ENCODE measurements around the gene SCARB1.

SCARB1 gene

DNA sequence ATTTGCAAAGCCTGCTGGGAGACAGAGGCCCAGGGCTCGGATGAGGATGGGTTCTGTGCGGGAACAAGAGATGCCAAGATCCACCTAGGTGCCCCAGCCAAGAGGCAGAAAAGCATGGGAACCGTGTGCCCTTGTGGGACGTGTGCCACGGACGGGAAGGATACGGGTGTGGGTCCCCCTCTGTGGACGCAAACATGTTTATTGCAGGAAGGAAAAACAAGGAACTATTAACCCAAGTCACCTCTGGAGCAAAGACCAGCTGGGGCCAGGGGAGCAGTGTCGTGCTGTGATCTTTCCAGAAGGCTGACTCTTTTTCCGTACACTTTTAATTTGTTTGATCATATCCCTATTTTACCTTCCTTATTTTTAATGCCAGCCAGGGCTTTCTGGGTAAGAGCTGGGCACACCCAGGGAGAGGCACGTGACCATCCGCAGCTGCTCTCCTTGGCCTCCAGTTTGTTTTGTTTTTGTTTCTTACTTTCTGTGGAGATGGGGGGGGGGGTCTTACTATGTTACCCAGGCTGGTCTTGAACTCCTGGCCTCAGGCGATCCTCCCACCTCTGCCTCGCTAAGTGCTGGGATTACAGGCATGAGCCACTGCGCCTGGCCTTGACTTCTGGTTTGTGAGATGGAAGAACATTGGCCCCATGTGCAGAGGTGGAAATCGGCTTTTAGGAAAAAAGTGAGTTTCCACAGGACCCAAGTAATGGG is 20.7 kb downstream of the SCARB1 start:
- no peak for DNase-seq (ENCODE audit: low spot score)

DNA sequence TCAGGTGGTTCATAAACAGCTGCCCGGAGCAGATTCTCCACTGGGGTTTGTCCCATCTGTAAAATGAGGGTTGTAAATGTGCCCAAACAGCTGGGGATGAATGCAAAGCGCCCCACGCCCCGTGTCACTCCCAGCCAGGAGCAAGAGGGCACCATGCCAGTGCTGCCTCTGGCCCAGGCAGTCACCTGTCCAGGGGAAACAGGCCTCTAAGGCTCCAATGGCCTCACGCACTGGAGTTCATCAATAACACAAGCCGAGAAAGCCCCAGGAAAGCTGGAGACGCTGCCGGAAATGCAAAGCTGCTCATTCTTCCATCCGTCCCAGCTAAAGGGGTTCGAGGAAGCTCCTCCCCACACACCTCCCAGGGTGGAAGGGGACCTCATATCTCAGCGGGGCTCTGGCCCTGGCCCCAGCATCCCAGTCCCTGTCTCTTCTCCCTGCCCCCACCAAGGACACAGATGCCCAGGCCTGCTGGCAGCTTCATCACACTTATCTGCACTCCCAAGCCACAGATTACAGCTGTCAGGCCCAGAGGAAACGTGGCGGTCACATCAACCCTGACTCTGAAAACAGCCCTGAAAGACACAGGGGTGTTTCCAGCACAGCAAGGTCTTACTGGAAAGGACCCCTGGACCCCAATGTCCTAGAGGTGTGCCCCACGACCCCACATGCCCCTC is 21.5 kb downstream of the SCARB1 start:
- DNase-seq (ENCODE audit: low spot score), result no peak

DNA sequence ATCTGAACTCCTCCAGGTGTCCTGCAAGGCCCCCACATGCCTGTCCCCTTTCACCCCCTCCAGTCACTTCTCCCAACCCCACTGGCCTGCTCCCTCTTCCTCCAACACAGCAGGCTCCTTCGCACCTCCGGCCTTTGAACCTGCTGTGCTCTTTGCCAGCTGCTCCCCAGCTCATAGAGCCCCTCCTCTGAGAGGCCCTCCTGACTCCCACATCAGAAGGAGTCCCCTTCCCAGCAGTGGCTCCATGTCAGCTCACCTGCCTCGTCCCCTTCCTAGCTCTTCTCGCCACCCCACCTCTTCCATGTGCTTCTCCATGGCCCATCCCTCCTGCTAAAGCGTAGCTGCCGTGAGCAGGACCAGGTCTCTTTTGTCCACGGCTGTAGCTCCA is 22.1 kb downstream of the SCARB1 start:
- no peak for DNase-seq (ENCODE audit: low spot score)

DNA sequence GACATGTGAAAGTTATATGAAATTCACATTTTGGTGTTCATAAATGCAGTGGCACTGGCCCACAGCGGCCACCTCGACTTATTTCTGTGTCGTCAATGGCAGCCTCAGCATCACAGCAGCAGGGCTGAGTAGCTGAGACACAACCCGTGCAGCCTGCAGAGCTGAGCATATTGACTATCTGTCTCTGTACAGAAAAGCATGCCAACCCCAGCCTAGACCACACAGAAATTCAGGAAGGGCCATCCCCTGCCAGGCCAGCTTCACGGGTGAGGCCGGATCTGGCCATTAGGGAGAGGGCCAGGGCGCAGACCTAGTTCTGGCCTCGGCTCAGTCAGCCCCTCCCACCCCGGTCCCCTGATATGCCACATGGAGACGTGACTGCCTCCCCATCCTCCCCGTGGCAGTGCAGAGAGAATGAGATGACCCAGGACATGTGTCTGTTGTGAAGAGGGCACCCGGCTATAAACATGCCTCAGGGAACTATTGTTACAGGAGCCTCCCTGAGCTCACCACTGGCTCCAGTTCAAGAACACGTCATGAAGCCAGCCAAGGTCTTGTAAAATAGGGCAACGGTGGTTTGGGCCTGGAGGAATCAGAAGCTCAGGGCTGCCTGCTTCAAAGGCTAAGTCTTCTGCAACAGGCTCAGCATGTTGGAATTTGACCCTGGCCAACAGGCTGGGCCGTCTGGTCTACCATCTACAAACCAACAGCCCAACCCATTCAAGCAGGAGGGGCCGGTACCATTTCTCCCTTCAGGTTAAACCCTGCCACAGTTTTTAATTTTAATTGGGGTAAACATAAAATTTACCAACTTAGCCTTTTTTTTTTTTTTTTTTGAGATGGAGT is 25.5 kb downstream of the SCARB1 start:
- DNase-seq (ENCODE audit: low spot score), result peak; percentile 81

DNA sequence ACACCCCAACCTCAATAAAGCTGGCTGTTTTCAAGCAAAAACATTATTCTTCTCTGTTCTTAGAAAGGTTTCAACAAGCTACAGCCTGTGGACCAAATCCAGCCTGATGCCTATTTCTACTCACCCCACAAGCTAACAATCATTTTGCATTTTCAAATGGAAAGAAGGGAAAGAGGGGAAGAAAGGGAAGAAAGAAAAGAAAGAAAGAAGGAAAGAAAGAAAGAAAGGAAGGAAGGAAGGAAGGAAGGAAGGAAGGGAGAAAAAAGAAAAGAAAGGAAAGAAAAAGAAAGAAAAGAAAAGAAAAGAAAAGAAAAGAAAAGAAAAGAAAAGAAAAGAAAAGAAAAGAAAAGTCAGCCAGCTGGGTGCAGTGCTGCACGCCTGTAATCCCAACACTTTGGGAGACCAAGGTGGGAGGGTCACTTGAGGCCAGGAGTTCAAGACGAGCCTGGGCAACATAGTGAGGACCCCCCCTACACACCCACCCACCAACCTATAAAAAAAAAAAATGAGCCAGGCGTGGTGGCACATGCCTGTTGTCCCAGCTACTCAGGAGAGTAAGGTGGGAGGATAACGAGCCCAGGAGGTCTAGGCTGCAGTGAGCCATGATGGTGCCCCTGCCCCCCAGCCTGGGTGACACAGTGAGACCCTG is 26.3 kb downstream of the SCARB1 start:
- DNase-seq (ENCODE audit: low spot score), result no peak

DNA sequence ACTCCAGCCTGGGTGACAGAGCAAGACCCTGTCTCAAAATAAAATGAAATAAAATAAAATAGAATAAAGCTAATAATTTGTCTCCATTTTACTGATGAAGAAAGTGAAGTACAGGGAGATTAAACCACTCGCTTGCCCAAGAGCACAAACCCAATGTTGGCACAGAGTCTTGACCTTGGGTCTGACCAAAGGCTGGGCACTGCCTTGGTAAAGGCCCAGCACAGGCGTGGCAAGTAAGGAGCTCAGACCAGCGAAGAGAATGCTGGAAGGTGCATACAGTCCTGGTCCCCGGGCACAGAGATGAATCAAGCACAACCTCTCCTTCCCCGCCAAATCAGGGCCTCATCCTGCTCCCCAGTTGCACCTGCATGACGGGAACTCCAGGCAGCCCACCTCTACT is 26.9 kb downstream of the SCARB1 start:
- no peak for DNase-seq (ENCODE audit: low spot score)

DNA sequence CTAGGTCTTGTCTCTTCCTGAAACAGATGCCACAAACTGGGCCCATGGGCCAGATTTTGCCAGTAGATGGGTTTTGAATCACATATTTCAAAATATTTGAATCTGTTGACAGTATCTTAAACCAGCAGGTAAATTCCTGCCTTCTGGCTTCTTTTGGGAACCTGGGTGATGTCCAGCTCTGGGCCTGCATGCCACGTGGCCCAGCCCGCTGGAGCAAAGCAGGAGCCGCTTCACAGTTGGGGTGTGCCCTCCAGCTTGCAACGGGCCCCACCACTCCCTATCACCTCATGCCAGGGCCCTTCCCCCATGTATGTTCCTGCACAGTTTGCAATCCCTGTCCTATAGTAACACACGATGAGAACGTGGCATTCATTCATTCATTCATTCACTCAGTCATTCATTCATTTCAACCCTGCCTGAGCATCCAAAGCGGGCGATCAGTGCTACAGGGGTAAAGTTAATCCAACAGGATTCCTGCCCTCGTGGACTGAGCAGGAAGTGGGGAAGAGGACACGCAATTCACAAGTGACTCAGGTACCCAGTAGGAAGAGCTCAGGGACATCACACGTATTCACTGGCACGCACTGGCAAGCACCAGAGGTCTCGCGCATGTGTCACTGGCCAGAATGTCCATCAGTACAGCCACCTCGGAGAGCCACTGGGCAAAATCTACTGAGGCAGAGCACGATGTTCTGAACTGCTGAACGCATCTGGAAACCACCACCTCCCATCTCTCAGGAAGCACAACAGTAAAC is 27.8 kb downstream of the SCARB1 start:
- no peak for DNase-seq (ENCODE audit: low spot score)

DNA sequence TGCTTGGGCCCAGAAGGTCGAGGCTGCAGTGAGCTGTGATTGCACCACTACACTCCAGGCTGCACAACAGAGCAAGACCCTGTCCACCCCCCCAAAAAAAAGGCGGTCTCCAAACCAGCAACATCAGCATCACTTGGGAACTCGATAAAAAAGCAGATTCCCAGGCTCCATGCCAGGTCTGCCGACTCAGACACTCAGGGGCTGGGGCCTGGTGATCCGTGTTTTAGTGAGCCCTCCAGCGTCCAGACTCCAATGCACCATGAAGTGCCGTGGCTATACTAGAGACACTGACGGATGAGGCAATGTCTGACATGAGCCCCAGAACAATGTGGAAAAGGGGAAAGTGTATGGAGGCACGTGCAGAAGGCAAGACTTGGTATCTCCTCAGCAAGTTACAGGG is 28.8 kb downstream of the SCARB1 start:
- no peak for DNase-seq (ENCODE audit: low spot score)

DNA sequence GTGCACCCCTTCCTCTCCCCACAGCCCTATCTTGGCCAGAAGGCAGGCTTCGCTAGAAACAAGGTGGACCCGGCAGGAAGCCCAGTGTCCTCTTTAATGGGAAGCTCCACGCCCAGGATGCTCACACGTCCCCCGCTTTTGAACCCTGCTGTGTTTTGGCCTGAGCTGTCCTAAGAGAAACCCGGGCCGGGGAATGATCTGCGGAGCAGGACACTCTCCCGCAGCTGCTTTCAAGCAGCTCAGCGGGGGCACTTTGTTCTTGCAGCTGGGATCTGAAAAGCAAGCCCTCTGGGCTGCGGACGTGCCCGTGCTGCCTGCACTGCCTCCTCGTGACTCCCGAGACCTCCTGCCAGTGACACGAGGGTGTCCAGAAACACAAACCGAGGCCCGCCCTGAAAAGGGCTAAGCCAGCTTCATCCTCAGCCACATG is 30.0 kb downstream of the SCARB1 start:
- DNase-seq (ENCODE audit: low spot score), result no peak

DNA sequence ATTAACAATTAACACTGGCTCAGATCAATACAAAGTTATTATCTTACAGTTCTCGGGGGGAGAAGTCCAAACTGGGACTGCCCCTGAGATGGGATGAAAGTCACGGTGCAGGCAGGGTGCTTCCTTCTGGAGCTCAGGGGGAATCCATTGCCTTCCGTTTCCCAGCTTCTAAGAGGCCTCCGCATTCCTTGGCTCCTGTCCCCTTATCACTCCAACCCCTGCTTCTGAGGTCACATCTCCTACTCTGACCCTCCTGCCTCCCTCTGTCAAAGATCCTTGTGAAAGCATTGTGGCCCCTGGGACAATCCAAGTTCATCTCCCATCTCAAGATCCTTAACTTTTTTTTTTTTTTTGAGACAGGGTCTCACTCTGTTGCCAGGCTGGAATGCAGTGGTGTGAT is 30.8 kb downstream of the SCARB1 start:
- DNase-seq (ENCODE audit: low spot score), result no peak

DNA sequence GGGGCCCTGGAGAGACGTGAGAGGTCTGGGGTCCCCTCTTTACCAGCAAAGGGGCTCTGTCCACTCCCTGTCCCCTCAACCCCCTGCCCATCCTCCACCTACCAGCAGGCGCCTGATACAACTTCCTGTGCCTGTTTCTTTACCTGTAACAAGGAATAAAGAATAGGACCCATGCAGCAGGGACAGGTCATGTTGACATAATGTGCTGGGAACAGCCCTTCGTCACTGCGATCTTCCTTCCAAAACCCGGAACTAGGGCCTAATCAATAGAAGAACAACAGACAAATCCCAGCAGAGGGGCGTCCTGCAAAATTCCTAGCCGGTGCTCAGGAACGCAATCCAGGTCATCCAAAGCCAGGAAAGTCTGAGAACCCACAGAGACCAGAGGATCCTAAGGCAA is 32.1 kb downstream of the SCARB1 start:
- DNase-seq (ENCODE audit: low spot score), result no peak

DNA sequence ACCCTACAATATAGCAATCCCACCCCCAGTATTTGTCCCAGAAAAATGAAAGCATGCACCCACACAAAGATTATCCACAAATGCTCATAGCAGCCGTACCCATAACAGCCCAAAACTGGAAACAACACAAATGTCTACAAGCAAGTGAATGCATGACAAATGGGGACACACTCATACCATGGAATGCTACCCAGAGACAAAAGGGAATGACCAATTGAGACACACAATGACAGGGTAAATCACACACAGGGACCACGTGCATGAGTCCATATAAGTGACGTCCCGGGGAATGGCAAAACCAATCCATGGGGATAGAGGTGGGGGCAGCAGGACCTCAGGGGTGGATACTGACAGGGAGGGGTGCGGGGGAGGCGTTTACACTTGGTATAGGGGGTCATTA is 33.4 kb downstream of the SCARB1 start:
- no peak for DNase-seq (ENCODE audit: low spot score)

DNA sequence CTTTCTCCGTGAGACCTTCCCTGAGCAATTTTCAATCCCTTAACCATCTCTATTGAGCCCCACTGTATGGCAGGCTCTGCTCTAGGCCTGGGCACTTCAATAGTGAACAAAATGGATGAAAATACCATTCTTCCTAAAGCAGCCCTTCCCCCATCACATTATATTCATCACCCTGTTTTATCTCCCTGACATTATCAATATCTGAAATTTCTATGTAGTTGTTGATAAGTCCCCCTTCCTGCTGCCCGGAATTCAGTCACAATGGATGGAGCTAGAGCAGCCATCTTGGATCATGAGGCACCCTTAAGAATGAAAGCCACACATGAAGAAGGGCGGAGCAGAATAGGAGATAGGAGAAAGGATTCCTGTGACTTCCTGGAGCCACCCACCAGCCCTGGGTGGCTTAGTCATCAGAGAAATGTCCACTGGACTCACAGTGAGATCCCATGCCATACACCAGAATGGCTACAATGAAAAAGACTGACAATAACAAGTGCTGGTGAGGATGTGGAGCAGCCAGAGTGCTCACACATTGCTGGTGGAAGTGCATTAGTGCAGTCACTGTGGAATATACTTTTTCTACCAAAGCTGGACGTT is 33.9 kb downstream of the SCARB1 start:
- DNase-seq (ENCODE audit: low spot score), result no peak

DNA sequence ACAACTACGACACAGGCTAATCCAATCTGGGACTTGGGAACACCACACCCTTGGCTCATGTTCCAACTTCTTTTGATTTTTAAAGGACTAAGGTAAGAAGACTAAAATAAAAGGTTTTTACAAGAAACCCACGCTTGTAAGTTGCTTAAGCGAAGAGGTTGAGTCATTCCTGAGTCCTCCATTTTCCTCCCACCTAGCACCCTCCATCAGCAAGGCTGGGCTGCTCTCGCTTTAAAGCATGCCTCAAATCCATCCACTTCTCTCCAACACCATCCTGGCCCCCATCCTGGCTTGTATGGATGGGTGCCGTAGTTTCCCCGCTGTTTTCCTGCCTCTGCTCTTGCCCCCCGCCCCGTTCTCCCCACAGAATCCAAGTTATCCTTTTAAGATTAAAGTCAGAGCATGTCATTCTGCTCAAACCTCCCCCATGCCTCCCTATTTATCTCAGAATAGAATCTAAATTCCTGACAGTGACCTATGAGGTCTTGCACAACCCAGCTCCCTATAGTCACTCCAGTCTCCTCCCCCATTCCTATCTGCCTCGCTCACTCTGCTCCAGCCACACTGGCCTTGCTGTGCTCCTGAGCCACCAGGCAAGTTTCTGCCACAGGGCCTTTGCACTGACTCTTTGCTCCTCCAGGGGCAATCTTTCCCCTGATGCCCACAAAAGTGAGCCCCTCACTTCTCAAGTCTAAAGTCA is 34.5 kb downstream of the SCARB1 start:
- peak; percentile 82 for DNase-seq (ENCODE audit: low spot score)

DNA sequence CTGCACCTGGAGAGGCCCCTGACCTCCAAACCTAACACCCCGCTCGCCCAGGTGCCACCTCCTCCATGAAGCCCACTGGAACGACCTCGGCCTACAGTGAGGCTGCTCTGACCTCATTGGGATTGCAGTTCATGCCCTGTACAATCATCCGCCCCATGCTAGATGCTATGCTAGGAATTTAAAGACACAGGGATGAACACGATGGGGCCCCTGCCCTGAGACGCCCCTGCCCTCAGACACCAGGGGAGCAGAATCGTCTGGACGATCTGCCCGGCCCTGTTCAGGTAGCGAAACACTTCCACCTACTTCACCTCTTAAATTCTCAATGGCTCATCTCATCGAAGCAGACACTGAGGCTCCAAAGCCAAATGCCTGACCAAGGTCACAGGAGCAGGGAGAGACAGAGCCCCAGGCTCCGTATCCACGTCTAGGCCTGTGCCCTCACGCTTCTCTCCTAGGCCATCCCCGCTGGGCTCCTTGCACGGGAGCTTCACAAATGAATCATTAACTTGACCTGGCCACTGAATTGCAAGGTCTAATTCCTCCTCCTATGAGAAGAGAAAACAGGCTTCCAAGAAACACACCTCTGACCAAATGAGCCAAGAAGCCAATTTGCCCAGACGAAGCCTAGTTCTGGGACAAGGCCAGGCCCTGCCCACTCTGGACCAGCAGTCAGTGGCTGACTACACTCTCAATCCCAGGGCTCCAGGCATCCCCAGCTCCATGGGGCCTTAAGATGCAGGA is 35.2 kb downstream of the SCARB1 start:
- no peak for DNase-seq (ENCODE audit: low spot score)

DNA sequence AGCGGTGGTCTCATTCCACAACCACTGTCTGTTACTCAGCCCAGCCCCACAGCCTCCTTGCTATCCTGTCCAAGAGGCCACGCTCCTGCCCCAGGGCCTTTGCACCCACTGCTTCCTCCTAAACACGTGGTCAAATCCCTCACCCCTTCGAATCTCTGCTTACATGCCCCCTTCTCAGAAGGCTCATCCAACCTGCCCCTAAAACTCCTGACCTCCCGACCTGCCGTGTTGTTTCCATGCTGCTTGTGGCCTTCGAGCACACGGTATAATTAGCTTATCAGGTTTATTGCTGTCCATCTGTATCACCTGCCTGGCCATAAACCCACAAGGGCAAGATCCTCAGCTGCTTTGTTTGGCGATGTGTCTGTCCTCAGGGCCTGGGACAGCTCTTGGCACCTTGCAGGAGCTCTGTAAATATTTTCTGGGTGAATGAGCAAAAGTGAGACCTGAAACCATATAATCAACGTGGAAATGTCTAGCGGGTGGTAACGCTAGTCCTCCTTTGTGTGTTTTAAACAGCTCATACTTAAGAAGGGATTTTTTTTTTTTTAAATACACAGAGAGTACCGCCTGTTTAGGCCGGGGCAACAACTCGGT is 36.0 kb downstream of the SCARB1 start:
- no peak for DNase-seq (ENCODE audit: low spot score)

DNA sequence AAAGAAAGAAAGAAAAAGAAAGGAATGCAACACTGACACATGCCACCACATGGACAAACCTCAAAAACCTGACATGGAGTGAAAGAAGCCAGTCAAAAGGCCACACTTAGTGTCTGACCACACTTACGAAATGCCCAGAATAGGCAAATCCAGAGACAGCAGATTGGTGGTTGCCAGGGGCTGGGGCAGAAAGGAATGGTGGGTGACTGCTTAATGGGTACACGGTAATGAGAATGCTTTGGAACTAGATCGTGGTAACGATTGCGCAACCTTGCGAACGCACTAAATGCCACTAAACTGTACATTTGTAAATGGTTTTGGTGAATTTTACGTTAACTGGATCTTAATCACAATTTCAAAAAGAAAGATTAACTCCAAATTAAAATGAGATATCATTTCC is 39.5 kb downstream of the SCARB1 start:
- no peak for DNase-seq (ENCODE audit: low spot score)

DNA sequence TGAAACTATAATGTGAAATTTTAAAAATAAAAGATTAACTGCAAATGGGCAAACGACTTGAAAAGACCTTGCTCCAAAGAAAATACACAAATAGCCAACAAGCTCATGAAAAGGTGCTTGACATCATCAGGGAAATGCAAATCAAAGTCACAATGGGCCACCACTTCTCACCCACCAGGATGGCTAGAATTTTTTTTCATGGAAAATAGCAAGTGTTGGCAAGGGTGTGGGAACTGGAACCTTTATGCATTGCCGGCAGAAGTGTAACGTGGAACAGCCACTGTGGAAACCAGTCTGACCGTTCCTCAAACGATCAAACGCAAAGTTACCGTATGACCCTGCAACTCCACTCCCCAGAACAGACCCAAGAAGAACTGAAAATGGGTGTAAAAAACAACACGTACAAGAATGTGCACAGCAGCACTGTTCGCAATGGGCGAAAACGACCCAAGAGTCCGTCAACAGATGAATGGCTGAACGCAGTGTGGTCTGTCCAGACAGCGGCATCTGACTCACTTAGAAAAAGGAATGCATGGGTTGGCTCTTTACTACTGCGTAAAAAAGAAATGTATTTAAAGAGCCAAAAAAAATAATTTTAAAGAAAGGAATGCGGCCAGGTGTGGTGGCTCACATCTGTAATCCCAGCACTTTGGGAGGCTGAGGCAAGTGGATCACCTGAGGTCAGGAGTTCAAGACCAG is 40.2 kb downstream of the SCARB1 start:
- no peak for DNase-seq (ENCODE audit: low spot score)

DNA sequence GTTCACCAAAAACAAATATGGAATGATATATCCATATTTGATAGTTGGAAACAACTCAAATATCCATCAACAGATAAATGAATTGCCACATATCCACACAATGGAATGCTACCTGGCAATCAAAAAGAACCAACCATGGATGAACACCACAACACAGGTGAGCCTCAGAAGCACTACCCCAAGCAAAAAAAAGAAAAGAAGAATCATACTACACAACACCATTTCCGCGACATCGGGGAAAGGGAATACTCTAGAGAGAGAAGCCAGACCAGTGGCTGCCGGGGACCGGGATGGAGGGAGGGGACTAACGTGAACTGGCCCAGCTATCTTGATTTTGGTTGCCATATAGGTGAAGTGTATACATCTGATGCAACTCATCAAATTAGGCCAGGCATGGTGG is 41.4 kb downstream of the SCARB1 start:
- no peak for DNase-seq (ENCODE audit: low spot score)
